Nucleus accumbens (tissue), 56 donors: ENCODE data around the gene TPRG1L.

Experiments
- DNase-seq, 56 donors: peaks; one replicate each; lab custom pipeline; 2025; lab: John Stamatoyannopoulos, UW

Gene TPRG1L

GRCh38 chr1:3640121-3640837 is 15.5 kb downstream of the TPRG1L start:
- no peak for DNase-seq

GRCh38 chr1:3641046-3641760 is 16.4 kb downstream of the TPRG1L start:
- no peak for DNase-seq

GRCh38 chr1:3641816-3642215 is 17.0 kb downstream of the TPRG1L start:
- DNase-seq: no peak

GRCh38 chr1:3642919-3643675 is 18.3 kb downstream of the TPRG1L start:
- no peak for DNase-seq

GRCh38 chr1:3644273-3644672 is 19.5 kb downstream of the TPRG1L start:
- no peak for DNase-seq

GRCh38 chr1:3645247-3645646 is 20.4 kb downstream of the TPRG1L start:
- DNase-seq: no peak

- DNase-seq: no peak
These were observed 21.0 kb downstream of the TPRG1L start for GRCh38 chr1:3645666-3646355.

GRCh38 chr1:3646596-3646995 is 21.8 kb downstream of the TPRG1L start:
- DNase-seq: no peak

GRCh38 chr1:3649342-3650247 is 24.8 kb downstream of the TPRG1L start, which contains the start of gene WRAP73:
WRAP73 (minus strand) TSS chr1:3650103; CDS start chr1:3649999, 104 bp downstream.
- DNase-seq: peak in 55 of 56 donors; percentile 22 to 92 (median 73)

GRCh38 chr1:3650248-3651025 is 25.6 kb downstream of the TPRG1L start:
- no peak for DNase-seq

GRCh38 chr1:3651026-3651929 is 26.5 kb downstream of the TPRG1L start:
- DNase-seq: no peak

GRCh38 chr1:3651930-3652547 is 27.2 kb downstream of the TPRG1L start, which contains the start of gene TP73:
TP73 (plus strand) TSS chr1:3652516; CDS start chr1:3682366, 29,850 bp downstream.
- no peak for DNase-seq

- DNase-seq: no peak
These were observed 27.9 kb downstream of the TPRG1L start for GRCh38 chr1:3652548-3653285.

GRCh38 chr1:3653286-3653618 is 28.4 kb downstream of the TPRG1L start:
- no peak for DNase-seq

- DNase-seq: no peak
These were observed 29.9 kb downstream of the TPRG1L start for GRCh38 chr1:3654549-3655281.
